Measurements from ENCODE around the gene LATS2. TPM values are rescaled to one million over a fixed set of nuclear protein-coding genes. Genes with fewer than 3 reads are reported as not detected.

Gene LATS2
- total RNA-seq, 2 donors from 2014 or later = 40.1 to 59.2 TPM

- ATAC-seq (ENCODE audit: insufficient number of reproducible peaks, low FRiP score, low read depth) = no peak
- DNase-seq (ENCODE audit: low spot score) = no peak
- TF ChIP-seq CTCF (IDR thresholded peaks at IDR 0.05) = no peak
- Histone ChIP-seq H3K9me3 (no peaks in the 10 kb centered on the region), H3K27ac (peak overlapping the region; percentile 55 to 84), H3K4me3 (no peak overlapping the region), H3K4me1 (ENCODE audit: control insufficient read depth in 1 of 2, low read depth in 2 of 2) (peaks cover 20 to 30% of the 10 kb centered on the region in 2 donors), H3K27me3 (replicated peaks; ENCODE audit: insufficient read depth) (no peaks in the 10 kb centered on the region), H3K36me3 (no peaks in the 10 kb centered on the region)
Observed at GRCh38 chr13:21078501-21078900, 17.1 kb upstream of the LATS2 start.

GRCh38 chr13:21077788-21078353, 16.5 kb upstream of the LATS2 start:
- no peak overlapping the region for H3K4me3 ChIP-seq
- no peak overlapping the region for H3K27ac ChIP-seq
- no peak for ATAC-seq (ENCODE audit: insufficient number of reproducible peaks, low FRiP score, low read depth)

GRCh38 chr13:21077076-21077787, 15.8 kb upstream of the LATS2 start:
- DNase-seq (ENCODE audit: low spot score) (no peak), ATAC-seq (ENCODE audit: insufficient number of reproducible peaks, low FRiP score, low read depth) (no peak)
- Histone ChIP-seq H3K27ac (no peak overlapping the region), H3K4me1 (ENCODE audit: control insufficient read depth in 1 of 2, low read depth in 2 of 2) (peaks cover 20 to 30% of the 10 kb centered on the region in 2 donors), H3K36me3 (no peaks in the 10 kb centered on the region), H3K27me3 (replicated peaks; ENCODE audit: insufficient read depth) (no peaks in the 10 kb centered on the region), H3K9me3 (no peaks in the 10 kb centered on the region), H3K4me3 (no peak overlapping the region)
- TF ChIP-seq CTCF (IDR thresholded peaks at IDR 0.05) = no peak

More at GRCh38 chr13:21077788-21078353, 16.5 kb upstream of the LATS2 start:
- Histone ChIP-seq H3K36me3 (no peaks in the 10 kb centered on the region), H3K27me3 (replicated peaks; ENCODE audit: insufficient read depth) (no peaks in the 10 kb centered on the region), H3K9me3 (no peaks in the 10 kb centered on the region), H3K4me1 (ENCODE audit: control insufficient read depth in 1 of 2, low read depth in 2 of 2) (peaks cover 20 to 30% of the 10 kb centered on the region in 2 donors)
- DNase-seq (ENCODE audit: low spot score) = no peak
- no peak for TF ChIP-seq CTCF (IDR thresholded peaks at IDR 0.05)

- no peak for ATAC-seq (ENCODE audit: insufficient number of reproducible peaks, low FRiP score, low read depth)
- Histone ChIP-seq H3K27me3 (replicated peaks; ENCODE audit: insufficient read depth) (no peaks in the 10 kb centered on the region), H3K4me3 (peak overlapping the region; percentile 87)
Observed at GRCh38 chr13:21076253-21076652, 14.9 kb upstream of the LATS2 start.

More at GRCh38 chr13:21076253-21076652, 14.9 kb upstream of the LATS2 start:
- no peak for TF ChIP-seq CTCF (IDR thresholded peaks at IDR 0.05)
- H3K27ac ChIP-seq = no peak overlapping the region
- H3K4me1 ChIP-seq (ENCODE audit: control insufficient read depth in 1 of 2, low read depth in 2 of 2) = peaks cover 20 to 30% of the 10 kb centered on the region in 2 donors
- no peak for DNase-seq (ENCODE audit: low spot score)
- H3K9me3 ChIP-seq = no peaks in the 10 kb centered on the region
- H3K36me3 ChIP-seq = no peaks in the 10 kb centered on the region
